Measurements from ENCODE around the gene NUDT21. TPM values are rescaled to one million over a fixed set of nuclear protein-coding genes. Genes with fewer than 3 reads are reported as not detected.

NUDT21 gene
- total and polyA plus RNA-seq, 10 of the 15 experiments (the other 5 are each of a cell fraction or from before 2014, with no cell fraction given), result 70.1 to 229 (median 127) TPM

DNA sequence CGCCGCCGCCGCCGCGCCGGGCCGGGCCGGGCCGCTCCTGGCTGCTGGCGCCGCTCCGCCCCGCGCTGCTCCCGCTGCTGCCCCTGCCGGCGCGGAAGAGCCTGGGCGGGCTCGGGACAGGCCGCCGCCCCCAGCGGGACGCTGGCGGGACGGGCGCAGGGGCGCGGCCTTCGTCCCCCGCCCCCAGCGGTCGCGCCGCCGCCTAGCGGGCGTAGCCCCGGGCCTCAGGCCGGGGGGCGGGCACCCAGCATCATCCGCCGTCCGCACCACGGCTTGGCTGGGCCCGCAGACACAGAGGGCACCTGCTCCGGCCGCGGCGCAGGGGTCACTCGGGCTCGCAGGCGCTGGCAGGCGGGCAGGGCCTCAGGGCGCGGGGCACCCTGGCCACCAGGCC is 25.7 kb downstream of the NUDT21 start, which contains the start of gene AMFR (continued):
- TF ChIP-seq, protein P1, sequence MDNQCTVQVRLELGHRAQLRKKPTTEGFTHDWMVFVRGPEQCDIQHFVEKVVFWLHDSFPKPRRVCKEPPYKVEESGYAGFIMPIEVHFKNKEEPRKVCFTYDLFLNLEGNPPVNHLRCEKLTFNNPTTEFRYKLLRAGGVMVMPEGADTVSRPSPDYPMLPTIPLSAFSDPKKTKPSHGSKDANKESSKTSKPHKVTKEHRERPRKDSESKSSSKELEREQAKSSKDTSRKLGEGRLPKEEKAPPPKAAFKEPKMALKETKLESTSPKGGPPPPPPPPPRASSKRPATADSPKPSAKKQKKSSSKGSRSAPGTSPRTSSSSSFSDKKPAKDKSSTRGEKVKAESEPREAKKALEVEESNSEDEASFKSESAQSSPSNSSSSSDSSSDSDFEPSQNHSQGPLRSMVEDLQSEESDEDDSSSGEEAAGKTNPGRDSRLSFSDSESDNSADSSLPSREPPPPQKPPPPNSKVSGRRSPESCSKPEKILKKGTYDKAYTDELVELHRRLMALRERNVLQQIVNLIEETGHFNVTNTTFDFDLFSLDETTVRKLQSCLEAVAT (IDR thresholded peaks at IDR 0.05), result no peak
- TF ChIP-seq EGR1 (IDR thresholded peaks at IDR 0.05; ENCODE audit: borderline replicate concordance in 1 of 2, low read depth in 2 of 2, low read length in 2 of 2), result peak in 1 of 2 experiments; percentile 52; a peak in 1 of 3 replicates
- no peak for TF ChIP-seq TAF1 (IDR thresholded peaks at IDR 0.05; ENCODE audit: borderline replicate concordance, low read depth, low read length)
- TF ChIP-seq SIX5 (IDR thresholded peaks at IDR 0.05; ENCODE audit: low read depth, low read length, severe bottlenecking), result no peak
- TF ChIP-seq KDM1A (IDR thresholded peaks at IDR 0.05; ENCODE audit: borderline replicate concordance), result no peak
- TF ChIP-seq SUPT20H (IDR thresholded peaks at IDR 0.05; ENCODE audit: borderline replicate concordance, control insufficient read depth, low read depth, low read length), result no peak
- TF ChIP-seq, protein P2, sequence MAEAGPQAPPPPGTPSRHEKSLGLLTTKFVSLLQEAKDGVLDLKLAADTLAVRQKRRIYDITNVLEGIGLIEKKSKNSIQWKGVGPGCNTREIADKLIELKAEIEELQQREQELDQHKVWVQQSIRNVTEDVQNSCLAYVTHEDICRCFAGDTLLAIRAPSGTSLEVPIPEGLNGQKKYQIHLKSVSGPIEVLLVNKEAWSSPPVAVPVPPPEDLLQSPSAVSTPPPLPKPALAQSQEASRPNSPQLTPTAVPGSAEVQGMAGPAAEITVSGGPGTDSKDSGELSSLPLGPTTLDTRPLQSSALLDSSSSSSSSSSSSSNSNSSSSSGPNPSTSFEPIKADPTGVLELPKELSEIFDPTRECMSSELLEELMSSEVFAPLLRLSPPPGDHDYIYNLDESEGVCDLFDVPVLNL (IDR thresholded peaks at IDR 0.05; ENCODE audit: low read depth, low read length), result no peak
- TF ChIP-seq YBX1 (IDR thresholded peaks at IDR 0.05), result no peak
- peak; percentile 51; the same call in 1 of the 2 replicates for TF ChIP-seq MXI1 (IDR thresholded peaks at IDR 0.05; ENCODE audit: low read depth, low read length)
- TF ChIP-seq, protein P3, sequence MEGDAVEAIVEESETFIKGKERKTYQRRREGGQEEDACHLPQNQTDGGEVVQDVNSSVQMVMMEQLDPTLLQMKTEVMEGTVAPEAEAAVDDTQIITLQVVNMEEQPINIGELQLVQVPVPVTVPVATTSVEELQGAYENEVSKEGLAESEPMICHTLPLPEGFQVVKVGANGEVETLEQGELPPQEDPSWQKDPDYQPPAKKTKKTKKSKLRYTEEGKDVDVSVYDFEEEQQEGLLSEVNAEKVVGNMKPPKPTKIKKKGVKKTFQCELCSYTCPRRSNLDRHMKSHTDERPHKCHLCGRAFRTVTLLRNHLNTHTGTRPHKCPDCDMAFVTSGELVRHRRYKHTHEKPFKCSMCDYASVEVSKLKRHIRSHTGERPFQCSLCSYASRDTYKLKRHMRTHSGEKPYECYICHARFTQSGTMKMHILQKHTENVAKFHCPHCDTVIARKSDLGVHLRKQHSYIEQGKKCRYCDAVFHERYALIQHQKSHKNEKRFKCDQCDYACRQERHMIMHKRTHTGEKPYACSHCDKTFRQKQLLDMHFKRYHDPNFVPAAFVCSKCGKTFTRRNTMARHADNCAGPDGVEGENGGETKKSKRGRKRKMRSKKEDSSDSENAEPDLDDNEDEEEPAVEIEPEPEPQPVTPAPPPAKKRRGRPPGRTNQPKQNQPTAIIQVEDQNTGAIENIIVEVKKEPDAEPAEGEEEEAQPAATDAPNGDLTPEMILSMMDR (IDR thresholded peaks at IDR 0.05 in 2 of 3, conservative IDR thresholded peaks at IDR 0.05 in 1 of 3; ENCODE audit: control insufficient read depth in 2 of 3, extremely low read depth in 1 of 3, insufficient read depth in 1 of 3, low read depth in 3 of 3, low read length in 3 of 3), result peak; percentile 14 to 36 (median 29); a peak in 4 of 6 replicates
- no peak for TF ChIP-seq MYC (IDR thresholded peaks at IDR 0.05; ENCODE audit: insufficient read depth, insufficient read length, insufficient replicate concordance, low read length, severe bottlenecking)
- peak; percentile 49 for TF ChIP-seq LARP7 (IDR thresholded peaks at IDR 0.05)
- no peak for TF ChIP-seq RFX5 (IDR thresholded peaks at IDR 0.05; ENCODE audit: low read depth, low read length)
- TF ChIP-seq NR2C2 (IDR thresholded peaks at IDR 0.05; ENCODE audit: borderline replicate concordance, control insufficient read depth, insufficient read length, low read depth), result no peak
- no peak for TF ChIP-seq ZNF207 (IDR thresholded peaks at IDR 0.05; ENCODE audit: borderline replicate concordance)
- TF ChIP-seq, protein P4, sequence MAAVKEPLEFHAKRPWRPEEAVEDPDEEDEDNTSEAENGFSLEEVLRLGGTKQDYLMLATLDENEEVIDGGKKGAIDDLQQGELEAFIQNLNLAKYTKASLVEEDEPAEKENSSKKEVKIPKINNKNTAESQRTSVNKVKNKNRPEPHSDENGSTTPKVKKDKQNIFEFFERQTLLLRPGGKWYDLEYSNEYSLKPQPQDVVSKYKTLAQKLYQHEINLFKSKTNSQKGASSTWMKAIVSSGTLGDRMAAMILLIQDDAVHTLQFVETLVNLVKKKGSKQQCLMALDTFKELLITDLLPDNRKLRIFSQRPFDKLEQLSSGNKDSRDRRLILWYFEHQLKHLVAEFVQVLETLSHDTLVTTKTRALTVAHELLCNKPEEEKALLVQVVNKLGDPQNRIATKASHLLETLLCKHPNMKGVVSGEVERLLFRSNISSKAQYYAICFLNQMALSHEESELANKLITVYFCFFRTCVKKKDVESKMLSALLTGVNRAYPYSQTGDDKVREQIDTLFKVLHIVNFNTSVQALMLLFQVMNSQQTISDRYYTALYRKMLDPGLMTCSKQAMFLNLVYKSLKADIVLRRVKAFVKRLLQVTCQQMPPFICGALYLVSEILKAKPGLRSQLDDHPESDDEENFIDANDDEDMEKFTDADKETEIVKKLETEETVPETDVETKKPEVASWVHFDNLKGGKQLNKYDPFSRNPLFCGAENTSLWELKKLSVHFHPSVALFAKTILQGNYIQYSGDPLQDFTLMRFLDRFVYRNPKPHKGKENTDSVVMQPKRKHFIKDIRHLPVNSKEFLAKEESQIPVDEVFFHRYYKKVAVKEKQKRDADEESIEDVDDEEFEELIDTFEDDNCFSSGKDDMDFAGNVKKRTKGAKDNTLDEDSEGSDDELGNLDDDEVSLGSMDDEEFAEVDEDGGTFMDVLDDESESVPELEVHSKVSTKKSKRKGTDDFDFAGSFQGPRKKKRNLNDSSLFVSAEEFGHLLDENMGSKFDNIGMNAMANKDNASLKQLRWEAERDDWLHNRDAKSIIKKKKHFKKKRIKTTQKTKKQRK (IDR thresholded peaks at IDR 0.05; ENCODE audit: low read depth, low read length), result no peak
- no peak for TF ChIP-seq ZBED1 (IDR thresholded peaks at IDR 0.05; ENCODE audit: borderline replicate concordance)
- 0 out of 2 replicates have a peak, but pooled peaks have one; percentile 27 for TF ChIP-seq GATAD2B (conservative IDR thresholded peaks at IDR 0.05; ENCODE audit: low read depth)
- TF ChIP-seq, protein P5, sequence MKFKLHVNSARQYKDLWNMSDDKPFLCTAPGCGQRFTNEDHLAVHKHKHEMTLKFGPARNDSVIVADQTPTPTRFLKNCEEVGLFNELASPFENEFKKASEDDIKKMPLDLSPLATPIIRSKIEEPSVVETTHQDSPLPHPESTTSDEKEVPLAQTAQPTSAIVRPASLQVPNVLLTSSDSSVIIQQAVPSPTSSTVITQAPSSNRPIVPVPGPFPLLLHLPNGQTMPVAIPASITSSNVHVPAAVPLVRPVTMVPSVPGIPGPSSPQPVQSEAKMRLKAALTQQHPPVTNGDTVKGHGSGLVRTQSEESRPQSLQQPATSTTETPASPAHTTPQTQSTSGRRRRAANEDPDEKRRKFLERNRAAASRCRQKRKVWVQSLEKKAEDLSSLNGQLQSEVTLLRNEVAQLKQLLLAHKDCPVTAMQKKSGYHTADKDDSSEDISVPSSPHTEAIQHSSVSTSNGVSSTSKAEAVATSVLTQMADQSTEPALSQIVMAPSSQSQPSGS (IDR thresholded peaks at IDR 0.05; ENCODE audit: low read length), result no peak
- 0 out of 2 replicates have a peak, but pooled peaks have one; percentile 19 for TF ChIP-seq TCF12 (IDR thresholded peaks at IDR 0.05; ENCODE audit: low read depth, low read length)
- TF ChIP-seq BRCA1 (IDR thresholded peaks at IDR 0.05; ENCODE audit: low read depth, low read length), result no peak
- no peak for TF ChIP-seq RAD51 (IDR thresholded peaks at IDR 0.05)

Measured in GM12878 (cell line).